ENCODE measurements around the gene PDHB.

PDHB gene

GRCh38 chr3:58408906-58409305 is 24.7 kb downstream of the PDHB start:
- H3K27ac ChIP-seq (ENCODE audit: low read depth in 2 of 2, low read length in 2 of 2) = no peak overlapping the region
- no peaks in the 10 kb centered on the region for H3K4me1 ChIP-seq (ENCODE audit: control insufficient read depth in 2 of 2, insufficient read depth in 2 of 2, low read length in 2 of 2)
- H3K4me3 ChIP-seq (ENCODE audit: low read length in 2 of 2) = no peak overlapping the region
- no peaks in the 10 kb centered on the region for H3K27me3 ChIP-seq (ENCODE audit: control insufficient read depth in 2 of 2, insufficient read depth in 2 of 2, low read length in 2 of 2)
- no peak overlapping the region for H3K9ac ChIP-seq (ENCODE audit: low read depth in 1 of 2, low read length in 2 of 2)
- H3K9me3 ChIP-seq (ENCODE audit: control insufficient read depth in 2 of 2, low read length in 2 of 2) = no peaks in the 10 kb centered on the region
- H3K36me3 ChIP-seq (ENCODE audit: control insufficient read depth in 2 of 2, insufficient read depth in 2 of 2, low read length in 2 of 2) = peaks cover 21 to 35% of the 10 kb centered on the region in 2 donors

GRCh38 chr3:58404396-58404795 is 29.2 kb downstream of the PDHB start:
- H3K36me3 ChIP-seq (ENCODE audit: control insufficient read depth in 2 of 2, insufficient read depth in 2 of 2, low read length in 2 of 2) = peaks cover 2 to 13% of the 10 kb centered on the region in 2 donors
- H3K9me3 ChIP-seq (ENCODE audit: control insufficient read depth in 2 of 2, low read length in 2 of 2) = no peaks in the 10 kb centered on the region
- no peak overlapping the region for H3K9ac ChIP-seq (ENCODE audit: low read depth in 1 of 2, low read length in 2 of 2)
- H3K27ac ChIP-seq (ENCODE audit: low read depth in 2 of 2, low read length in 2 of 2) = no peak overlapping the region
- no peaks in the 10 kb centered on the region for H3K27me3 ChIP-seq (ENCODE audit: control insufficient read depth in 2 of 2, insufficient read depth in 2 of 2, low read length in 2 of 2)
- no peak overlapping the region for H3K4me3 ChIP-seq (ENCODE audit: low read length in 2 of 2)
- H3K4me1 ChIP-seq (ENCODE audit: control insufficient read depth in 2 of 2, insufficient read depth in 2 of 2, low read length in 2 of 2) = no peaks in the 10 kb centered on the region

- Histone ChIP-seq H3K9me3 (ENCODE audit: control insufficient read depth in 2 of 2, low read length in 2 of 2) (no peaks in the 10 kb centered on the region), H3K4me3 (ENCODE audit: low read length in 2 of 2) (no peak overlapping the region), H3K27ac (ENCODE audit: low read depth in 2 of 2, low read length in 2 of 2) (no peak overlapping the region), H3K27me3 (ENCODE audit: control insufficient read depth in 2 of 2, insufficient read depth in 2 of 2, low read length in 2 of 2) (no peaks in the 10 kb centered on the region), H3K9ac (ENCODE audit: low read depth in 1 of 2, low read length in 2 of 2) (no peak overlapping the region), H3K36me3 (ENCODE audit: control insufficient read depth in 2 of 2, insufficient read depth in 2 of 2, low read length in 2 of 2) (peaks cover 5 to 13% of the 10 kb centered on the region in 2 donors), H3K4me1 (ENCODE audit: control insufficient read depth in 2 of 2, insufficient read depth in 2 of 2, low read length in 2 of 2) (no peaks in the 10 kb centered on the region)
Measured at GRCh38 chr3:58403513-58404109, 30.0 kb downstream of the PDHB start.

- Histone ChIP-seq H3K36me3 (ENCODE audit: control insufficient read depth in 2 of 2, insufficient read depth in 2 of 2, low read length in 2 of 2) (peaks cover 20 to 24% of the 10 kb centered on the region in 2 donors), H3K4me3 (ENCODE audit: low read length in 2 of 2) (no peak overlapping the region), H3K4me1 (ENCODE audit: control insufficient read depth in 2 of 2, insufficient read depth in 2 of 2, low read length in 2 of 2) (no peaks in the 10 kb centered on the region), H3K9me3 (ENCODE audit: control insufficient read depth in 2 of 2, low read length in 2 of 2) (no peaks in the 10 kb centered on the region), H3K27me3 (ENCODE audit: control insufficient read depth in 2 of 2, insufficient read depth in 2 of 2, low read length in 2 of 2) (no peaks in the 10 kb centered on the region), H3K27ac (ENCODE audit: low read depth in 2 of 2, low read length in 2 of 2) (no peak overlapping the region), H3K9ac (ENCODE audit: low read depth in 1 of 2, low read length in 2 of 2) (no peak overlapping the region)
Measured at GRCh38 chr3:58398669-58399333, 34.8 kb downstream of the PDHB start.

- Histone ChIP-seq H3K9ac (ENCODE audit: low read depth in 1 of 2, low read length in 2 of 2) (no peak overlapping the region), H3K4me1 (ENCODE audit: control insufficient read depth in 2 of 2, insufficient read depth in 2 of 2, low read length in 2 of 2) (no peaks in the 10 kb centered on the region), H3K9me3 (ENCODE audit: control insufficient read depth in 2 of 2, low read length in 2 of 2) (no peaks in the 10 kb centered on the region), H3K27me3 (ENCODE audit: control insufficient read depth in 2 of 2, insufficient read depth in 2 of 2, low read length in 2 of 2) (no peaks in the 10 kb centered on the region), H3K4me3 (ENCODE audit: low read length in 2 of 2) (no peak overlapping the region), H3K36me3 (ENCODE audit: control insufficient read depth in 2 of 2, insufficient read depth in 2 of 2, low read length in 2 of 2) (peaks cover 19 to 21% of the 10 kb centered on the region in 2 donors), H3K27ac (ENCODE audit: low read depth in 2 of 2, low read length in 2 of 2) (no peak overlapping the region)
Measured at GRCh38 chr3:58394339-58394738, 39.3 kb downstream of the PDHB start.

- no peak overlapping the region for H3K9ac ChIP-seq (ENCODE audit: low read depth in 1 of 2, low read length in 2 of 2)
- no peak overlapping the region for H3K4me3 ChIP-seq (ENCODE audit: low read length in 2 of 2)
- H3K36me3 ChIP-seq (ENCODE audit: control insufficient read depth in 2 of 2, insufficient read depth in 2 of 2, low read length in 2 of 2) = peaks cover 5 to 7% of the 10 kb centered on the region in 2 donors
- peak overlapping the region in 1 of 2 donors; percentile 50 for H3K27ac ChIP-seq (ENCODE audit: low read depth in 2 of 2, low read length in 2 of 2)
- H3K4me1 ChIP-seq (ENCODE audit: control insufficient read depth in 2 of 2, insufficient read depth in 2 of 2, low read length in 2 of 2) = peaks cover 0 to 3% of the 10 kb centered on the region in 2 donors
- H3K27me3 ChIP-seq (ENCODE audit: control insufficient read depth in 2 of 2, insufficient read depth in 2 of 2, low read length in 2 of 2) = no peaks in the 10 kb centered on the region
- no peaks in the 10 kb centered on the region for H3K9me3 ChIP-seq (ENCODE audit: control insufficient read depth in 2 of 2, low read length in 2 of 2)
Measured at GRCh38 chr3:58392181-58392580, 41.5 kb downstream of the PDHB start.

GRCh38 chr3:58391156-58391865 is 42.3 kb downstream of the PDHB start:
- Histone ChIP-seq H3K27me3 (ENCODE audit: control insufficient read depth in 2 of 2, insufficient read depth in 2 of 2, low read length in 2 of 2) (no peaks in the 10 kb centered on the region), H3K4me3 (ENCODE audit: low read length in 2 of 2) (no peak overlapping the region), H3K9me3 (ENCODE audit: control insufficient read depth in 2 of 2, low read length in 2 of 2) (no peaks in the 10 kb centered on the region), H3K4me1 (ENCODE audit: control insufficient read depth in 2 of 2, insufficient read depth in 2 of 2, low read length in 2 of 2) (peaks cover 0 to 3% of the 10 kb centered on the region in 2 donors), H3K36me3 (ENCODE audit: control insufficient read depth in 2 of 2, insufficient read depth in 2 of 2, low read length in 2 of 2) (no peaks in the 10 kb centered on the region), H3K9ac (ENCODE audit: low read depth in 1 of 2, low read length in 2 of 2) (no peak overlapping the region), H3K27ac (ENCODE audit: low read depth in 2 of 2, low read length in 2 of 2) (peak overlapping the region in 1 of 2 donors; percentile 50)

- no peak overlapping the region for H3K4me3 ChIP-seq (ENCODE audit: low read length in 2 of 2)
- H3K27me3 ChIP-seq (ENCODE audit: control insufficient read depth in 2 of 2, insufficient read depth in 2 of 2, low read length in 2 of 2) = no peaks in the 10 kb centered on the region
- peaks cover 0 to 8% of the 10 kb centered on the region in 2 donors for H3K36me3 ChIP-seq (ENCODE audit: control insufficient read depth in 2 of 2, insufficient read depth in 2 of 2, low read length in 2 of 2)
- H3K27ac ChIP-seq (ENCODE audit: low read depth in 2 of 2, low read length in 2 of 2) = peak overlapping the region in 1 of 2 donors; percentile 19
- peaks cover 3 to 5% of the 10 kb centered on the region in 2 donors for H3K4me1 ChIP-seq (ENCODE audit: control insufficient read depth in 2 of 2, insufficient read depth in 2 of 2, low read length in 2 of 2)
- H3K9ac ChIP-seq (ENCODE audit: low read depth in 1 of 2, low read length in 2 of 2) = no peak overlapping the region
- H3K9me3 ChIP-seq (ENCODE audit: control insufficient read depth in 2 of 2, low read length in 2 of 2) = no peaks in the 10 kb centered on the region
Measured at GRCh38 chr3:58388550-58389091, 45.0 kb downstream of the PDHB start.

GRCh38 chr3:58387650-58388546 is 45.7 kb downstream of the PDHB start:
- H3K36me3 ChIP-seq (ENCODE audit: control insufficient read depth in 2 of 2, insufficient read depth in 2 of 2, low read length in 2 of 2) = peaks cover 0 to 8% of the 10 kb centered on the region in 2 donors
- H3K27me3 ChIP-seq (ENCODE audit: control insufficient read depth in 2 of 2, insufficient read depth in 2 of 2, low read length in 2 of 2) = no peaks in the 10 kb centered on the region
- H3K27ac ChIP-seq (ENCODE audit: low read depth in 2 of 2, low read length in 2 of 2) = peak overlapping the region; percentile 65 to 69
- H3K9me3 ChIP-seq (ENCODE audit: control insufficient read depth in 2 of 2, low read length in 2 of 2) = no peaks in the 10 kb centered on the region
- H3K4me1 ChIP-seq (ENCODE audit: control insufficient read depth in 2 of 2, insufficient read depth in 2 of 2, low read length in 2 of 2) = peaks cover 3 to 5% of the 10 kb centered on the region in 2 donors
- no peak overlapping the region for H3K4me3 ChIP-seq (ENCODE audit: low read length in 2 of 2)
- no peak overlapping the region for H3K9ac ChIP-seq (ENCODE audit: low read depth in 1 of 2, low read length in 2 of 2)

Data from mucosa of rectum (tissue), 2 donors.